HepG2 (cell line): ENCODE data around the gene EPHA2. TPM values are rescaled to one million over a fixed set of nuclear protein-coding genes. Genes with fewer than 3 reads are reported as not detected.

Source experiments
- ATF2 ChIP-seq: sonication (generic); formaldehyde crosslinking; IDR thresholded peaks from 2 replicates; pipeline ENCODE4 v1.4.0; 2020; ENCODE audit warnings: missing genetic modification reagents
- DR1 ChIP-seq: sonication (generic); formaldehyde crosslinking; IDR thresholded peaks from 2 replicates; pipeline ENCODE4 v1.8.0; 2021; ENCODE audit warnings: mild to moderate bottlenecking, missing genetic modification reagents, inconsistent platforms
- HDAC2 ChIP-seq: sonication (generic); formaldehyde crosslinking; IDR thresholded peaks from 2 replicates; pipeline ENCODE4 v1.4.0; 2020; ENCODE audit warnings: missing genetic modification reagents
- HNRNPLL ChIP-seq: fragments of 200-400 bp; formaldehyde crosslinking; IDR thresholded peaks from 2 replicates; pipeline ENCODE4 v1.6.1; 2017; ENCODE audit warnings: mild to moderate bottlenecking, low read depth, low read length; ENCODE audit not compliant: poor library complexity, severe bottlenecking
- KLF9 ChIP-seq: IDR thresholded peaks from 2 replicates; pipeline ENCODE4 v1.6.1; 2016; ENCODE audit warnings: low read depth
- MAFF ChIP-seq: IDR thresholded peaks from 2 replicates; pipeline ENCODE4 v1.6.1; 2011; ENCODE audit warnings: low read depth, low read length, improper control_type of control experiment
- MZF1 ChIP-seq: sonication (generic); formaldehyde crosslinking; IDR thresholded peaks from 2 replicates; pipeline ENCODE4 v1.8.1; 2023; ENCODE audit warnings: mild to moderate bottlenecking, missing genetic modification reagents, borderline replicate concordance
- NFRKB ChIP-seq: fragments of 450-650 bp; IDR thresholded peaks from 2 replicates; pipeline ENCODE4 v1.6.1; 2017
- PATZ1 ChIP-seq: sonication (generic); formaldehyde crosslinking; IDR thresholded peaks from 2 replicates; pipeline ENCODE4 v1.4.0; 2020; ENCODE audit warnings: missing genetic modification reagents
- PAX8 ChIP-seq: sonication (generic); formaldehyde crosslinking; IDR thresholded peaks from 2 replicates; pipeline ENCODE4 v1.8.0; 2022; ENCODE audit warnings: mild to moderate bottlenecking, missing genetic modification reagents, borderline replicate concordance
- PHF5A ChIP-seq: IDR thresholded peaks from one replicate; pipeline ENCODE4 v1.6.1; 2018; ENCODE audit warnings: low read depth, missing genetic modification reagents; ENCODE audit not compliant: unreplicated experiment
- POGK ChIP-seq: sonication (generic); formaldehyde crosslinking; conservative IDR thresholded peaks from 2 replicates; pipeline ENCODE4 v1.8.0; 2022; ENCODE audit warnings: mild to moderate bottlenecking, moderate library complexity, missing genetic modification reagents
- TBX2 ChIP-seq: sonication (generic); formaldehyde crosslinking; IDR thresholded peaks from 2 replicates; pipeline ENCODE4 v1.5.0; 2020; ENCODE audit warnings: missing genetic modification reagents, mild to moderate bottlenecking, borderline replicate concordance
- TCF7L2 ChIP-seq: IDR thresholded peaks from 2 replicates; pipeline ENCODE4 v1.6.1; 2011; ENCODE audit warnings: mild to moderate bottlenecking, low read depth, low read length, moderate library complexity
- TEAD2 ChIP-seq: sonication (generic); formaldehyde crosslinking; IDR thresholded peaks from 2 replicates; pipeline ENCODE4 v1.9.0; 2021; ENCODE audit warnings: missing genetic modification reagents
- ZBTB2 ChIP-seq: sonication (generic); formaldehyde crosslinking; IDR thresholded peaks from 2 replicates; pipeline ENCODE4 v1.8.0; 2022; ENCODE audit warnings: low read depth, missing genetic modification reagents
- ZBTB25 ChIP-seq: IDR thresholded peaks from 2 replicates; pipeline ENCODE4 v1.6.1; 2018; ENCODE audit warnings: missing genetic modification reagents
- ZNF468 ChIP-seq: sonication (generic); formaldehyde crosslinking; IDR thresholded peaks from 2 replicates; pipeline ENCODE4 v1.8.0; 2022; ENCODE audit warnings: mild to moderate bottlenecking, moderate library complexity, missing genetic modification reagents
- ZNF619 ChIP-seq: sonication (generic); formaldehyde crosslinking; IDR thresholded peaks from 2 replicates; pipeline ENCODE4 v1.4.0; 2020; ENCODE audit warnings: mild to moderate bottlenecking, missing genetic modification reagents
- ZNF746 ChIP-seq: sonication (generic); formaldehyde crosslinking; IDR thresholded peaks from 2 replicates; pipeline ENCODE4 v1.8.0; 2022; ENCODE audit warnings: mild to moderate bottlenecking, missing genetic modification reagents
- ZNF747 ChIP-seq: sonication (generic); formaldehyde crosslinking; IDR thresholded peaks from 2 replicates; pipeline ENCODE4 v1.8.1; 2023; ENCODE audit warnings: missing genetic modification reagents, mild to moderate bottlenecking, borderline replicate concordance
- polyA plus RNA-seq, 8 experiments: library from polyadenylated mRNA; depleted of rRNA in 3 of 8; stranded (reverse) in 7 of 8; unstranded in 1 of 8; fragments of >200 nt; fragmentation: Illumina TruSeq in 4 of 8; extraction: Trizol in 4 of 8; gene quantifications; 2 replicates each; pipeline versions ENCODE4 v1.2.1 to v1.2.3, GENCODE V29; 2011 to 2016; ENCODE audit warnings: low read depth in 4 of 8, missing spikeins in 1 of 8, mixed read lengths in 1 of 8; ENCODE audit not compliant: insufficient read depth in 1 of 8
- total RNA-seq, 5 experiments: library from RNA; depleted of rRNA; stranded (reverse); fragments of >200 nt; fragmentation: Illumina TruSeq; extraction: Trizol; gene quantifications; 2 replicates each; pipeline ENCODE4 v1.2.3, GENCODE V29; 2016; ENCODE audit warnings: low read depth in 1 of 5

The EPHA2 gene
- total and polyA plus RNA-seq, 2 of the 13 experiments (the other 11 are each of a cell fraction or from before 2014, with no cell fraction given) = 33.6 to 53.6 TPM

GRCh38 chr1:16178596-16179497, 23.0 kb upstream of the EPHA2 start (continued):
- peak; percentile 27; the same call in 1 of the 2 replicates for TF ChIP-seq HDAC2 (CRISPR knock-in tag)
- TF ChIP-seq MAFF = 0 out of 2 replicates have a peak, but pooled peaks have one; percentile 0
- TF ChIP-seq MZF1 = no peak
- no peak for TF ChIP-seq ZNF468 (CRISPR knock-in tag)
- 0 out of 2 replicates have a peak, but pooled peaks have one; percentile 26 for TF ChIP-seq ZNF746 (CRISPR knock-in tag)
- peak; percentile 87; the same call in 1 of the 2 replicates for TF ChIP-seq PAX8 (CRISPR knock-in tag)
- no peak for TF ChIP-seq DR1 (CRISPR knock-in tag)
- peak; percentile 51; the same call in 1 of the 2 replicates for TF ChIP-seq ATF2 (CRISPR knock-in tag)
- TF ChIP-seq HNRNPLL = no peak
- TF ChIP-seq TEAD2 = no peak
- no peak for TF ChIP-seq KLF9
- TF ChIP-seq NFRKB = no peak
- TF ChIP-seq TBX2 (CRISPR knock-in tag) = peak; percentile 80
- TF ChIP-seq ZNF619 (CRISPR knock-in tag) = no peak
- TF ChIP-seq PHF5A (CRISPR knock-in tag) = no peak
- peak; percentile 82 for TF ChIP-seq PATZ1 (CRISPR knock-in tag)
- TF ChIP-seq ZBTB25 = no peak
- TF ChIP-seq ZNF747 (CRISPR knock-in tag) = peak; percentile 18; the same call in 1 of the 2 replicates
- TF ChIP-seq POGK (CRISPR knock-in tag) = peak; percentile 85; the same call in 1 of the 2 replicates
- no peak for TF ChIP-seq TCF7L2
- no peak for TF ChIP-seq ZBTB2
